ENCODE data around the gene CADM1.

GRCh38 chr11:115330684-115331482, 173.3 kb downstream of the CADM1 start:
- no peak for TF ChIP-seq CTCF (optimal IDR thresholded peaks at IDR 0.05 in 1 of 3, IDR thresholded peaks at IDR 0.05 in 1 of 3, conservative IDR thresholded peaks at IDR 0.05 in 1 of 3; ENCODE audit: extremely low read depth in 1 of 3, insufficient read depth in 2 of 3, low read length in 3 of 3)
- no peak for TF ChIP-seq EZH2 (IDR thresholded peaks at IDR 0.05; ENCODE audit: low read length)

All from keratinocyte (primary cell).